Small intestine (tissue), 7 donors: Measurements from ENCODE around the gene TRAK1. TPM values are rescaled to one million over a fixed set of nuclear protein-coding genes. Genes with fewer than 3 reads are reported as not detected.
A peak's percentile ranks its signal among the peaks of the same experiment; 100 is the strongest.

Experiments used
- DNase-seq, 2 donors: peaks; one replicate each; pipeline versions ENCODE4 v3.0.0 to v3.0.0-alpha.2; 2013
- FAIRE-seq: peaks from 2 replicates; lab custom pipeline; 2012; peaks lifted over from hg19 to GRCh38; lab: Jason Lieb, UNC
- H3K27ac ChIP-seq, 3 donors: one replicate each; pipeline ENCODE4 v1.5.1; 2013; ENCODE audit warnings: low read length in 2 of 3, mild to moderate bottlenecking in 2 of 3, control low read depth in 1 of 3, inconsistent platforms in 1 of 3, low read depth in 1 of 3, moderate library complexity in 1 of 3
- H3K27me3 ChIP-seq, 3 donors: one replicate each; pipeline ENCODE4 v1.6.1; 2013; ENCODE audit warnings: low read length in 3 of 3, inconsistent platforms in 1 of 3; ENCODE audit not compliant: control insufficient read depth in 3 of 3, insufficient read depth in 3 of 3
- H3K36me3 ChIP-seq, 3 donors: one replicate each; pipeline ENCODE4 v1.6.1; 2013; ENCODE audit warnings: low read length in 3 of 3, inconsistent platforms in 1 of 3, low read depth in 1 of 3, mild to moderate bottlenecking in 1 of 3, moderate library complexity in 1 of 3; ENCODE audit not compliant: control insufficient read depth in 3 of 3, insufficient read depth in 2 of 3
- H3K4me1 ChIP-seq, 3 donors: one replicate each; pipeline ENCODE4 v1.6.1; 2013; ENCODE audit warnings: low read length in 2 of 3, inconsistent platforms in 1 of 3, low read depth in 1 of 3, mild to moderate bottlenecking in 1 of 3, moderate library complexity in 1 of 3; ENCODE audit not compliant: control insufficient read depth in 3 of 3, insufficient read depth in 2 of 3
- H3K4me3 ChIP-seq, 3 donors: one replicate each; pipeline ENCODE4 v1.5.1; 2013; ENCODE audit warnings: low read length in 3 of 3, control low read depth in 1 of 3, inconsistent platforms in 1 of 3, low read depth in 1 of 3, mild to moderate bottlenecking in 1 of 3, moderate library complexity in 1 of 3
- H3K9me3 ChIP-seq, 2 donors: one replicate each; pipeline ENCODE4 v1.6.1; 2013; ENCODE audit warnings: low read depth in 1 of 2, low read length in 1 of 2; ENCODE audit not compliant: control insufficient read depth in 2 of 2, insufficient read depth in 1 of 2
- WGBS, 3 donors: extraction: QIAGEN DNeasy Blood & Tissue Kit; methylation state at CpG; one replicate each; pipeline ENCODE4 v1.1.7; 2013; 5-methylcytosine and 5-hydroxymethylcytosine counted together
- polyA plus RNA-seq, 4 donors: library from polyadenylated mRNA; stranded (reverse) in 3 of 4; unstranded in 1 of 4; fragments of 200-250 nt in 3 of 4; fragments of 120-200 nt in 1 of 4; gene quantifications; one replicate each; pipeline versions ENCODE4 v1.2.1 to v1.2.3, GENCODE V29; 2013
- donor health status: healthy with polysubstance abuse.
- donor health status: control.
- donor health status: control.
- donor health status: Bipolar disorder and iron deficiency.
- donor health status: healthy.

TRAK1 gene
- polyA plus RNA-seq, 4 donors = 20.9 to 74.7 (median 39.8) TPM

DNA sequence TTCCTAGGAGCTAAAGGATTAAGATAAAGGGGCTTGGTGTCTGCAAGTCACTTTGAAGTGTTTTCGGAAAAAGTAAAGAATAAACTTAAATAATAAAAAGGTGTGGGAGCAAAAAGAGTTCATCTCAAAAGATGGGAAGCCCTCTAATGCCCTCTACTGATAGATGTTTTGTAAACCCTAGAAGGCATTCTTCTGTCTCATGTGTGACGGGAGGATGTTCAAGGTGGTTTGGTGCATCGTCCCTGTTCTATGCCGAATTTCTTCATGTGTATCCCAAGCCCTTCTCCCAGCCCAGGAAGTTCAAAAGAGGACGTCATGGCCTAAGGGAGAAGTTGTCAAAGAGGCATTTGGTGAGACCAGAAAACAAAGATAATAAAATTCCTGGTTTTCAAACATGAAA lies 137.6 kb downstream of the TRAK1 start:
- no peaks in the 10 kb centered on the region for H3K9me3 ChIP-seq

DNA sequence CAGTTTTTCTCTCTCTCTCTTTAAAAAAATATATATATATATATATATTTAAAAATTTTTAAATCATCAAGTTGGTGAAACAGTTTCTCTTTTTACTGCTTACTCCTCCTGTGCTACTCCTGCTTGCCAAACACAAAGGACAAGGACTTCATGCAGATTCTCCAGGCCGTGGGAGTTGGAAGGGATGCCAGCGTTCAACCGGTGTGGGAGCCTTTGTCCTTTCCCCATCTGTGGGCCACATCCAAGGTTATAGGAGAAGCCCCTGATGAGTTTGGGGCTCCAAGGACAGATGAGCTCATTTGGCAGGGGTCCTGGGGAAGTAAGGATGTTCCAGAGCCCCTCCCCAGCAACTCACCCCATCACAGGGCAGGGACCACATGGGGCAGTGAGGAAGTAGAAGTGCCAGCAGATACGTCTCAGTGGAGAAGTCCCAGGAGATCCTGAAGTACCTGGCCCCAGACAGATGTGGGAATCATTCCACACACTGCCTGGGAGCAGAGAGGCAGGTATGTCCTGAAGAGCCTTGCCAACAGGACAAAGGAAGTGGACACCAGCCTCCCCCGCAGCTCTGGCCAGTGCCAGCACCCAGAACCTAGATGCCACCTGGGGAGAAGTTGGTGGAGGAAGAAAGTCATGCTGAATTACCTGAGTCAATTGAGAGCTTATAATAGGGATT lies 138.2 kb downstream of the TRAK1 start:
- H3K27me3 ChIP-seq = no peaks in the 10 kb centered on the region
- DNase-seq (no peak), FAIRE-seq (no peak)
- WGBS, 3 donors = 59 to 71% (median 69%) methylated on average over 5 of the region's 5 CpGs
- H3K36me3 ChIP-seq = peaks cover 0 to 2% (median 2%) of the 10 kb centered on the region in 3 donors
- no peaks in the 10 kb centered on the region for H3K4me1 ChIP-seq
- no peaks in the 10 kb centered on the region for H3K9me3 ChIP-seq
- no peak overlapping the region for H3K4me3 ChIP-seq
- no peak overlapping the region for H3K27ac ChIP-seq

More for the DNA sequence above, 137.6 kb downstream of the TRAK1 start:
- H3K27ac ChIP-seq = no peak overlapping the region
- no peak for DNase-seq
- no peak overlapping the region for H3K4me3 ChIP-seq
- H3K4me1 ChIP-seq = no peaks in the 10 kb centered on the region
- WGBS, 3 donors = 41 to 55% (median 54%) methylated on average over 5 of the region's 5 CpGs
- no peak for FAIRE-seq
- H3K27me3 ChIP-seq = no peaks in the 10 kb centered on the region
- H3K36me3 ChIP-seq = peaks cover under 1 to 6% (median 2%) of the 10 kb centered on the region in 3 donors

DNA sequence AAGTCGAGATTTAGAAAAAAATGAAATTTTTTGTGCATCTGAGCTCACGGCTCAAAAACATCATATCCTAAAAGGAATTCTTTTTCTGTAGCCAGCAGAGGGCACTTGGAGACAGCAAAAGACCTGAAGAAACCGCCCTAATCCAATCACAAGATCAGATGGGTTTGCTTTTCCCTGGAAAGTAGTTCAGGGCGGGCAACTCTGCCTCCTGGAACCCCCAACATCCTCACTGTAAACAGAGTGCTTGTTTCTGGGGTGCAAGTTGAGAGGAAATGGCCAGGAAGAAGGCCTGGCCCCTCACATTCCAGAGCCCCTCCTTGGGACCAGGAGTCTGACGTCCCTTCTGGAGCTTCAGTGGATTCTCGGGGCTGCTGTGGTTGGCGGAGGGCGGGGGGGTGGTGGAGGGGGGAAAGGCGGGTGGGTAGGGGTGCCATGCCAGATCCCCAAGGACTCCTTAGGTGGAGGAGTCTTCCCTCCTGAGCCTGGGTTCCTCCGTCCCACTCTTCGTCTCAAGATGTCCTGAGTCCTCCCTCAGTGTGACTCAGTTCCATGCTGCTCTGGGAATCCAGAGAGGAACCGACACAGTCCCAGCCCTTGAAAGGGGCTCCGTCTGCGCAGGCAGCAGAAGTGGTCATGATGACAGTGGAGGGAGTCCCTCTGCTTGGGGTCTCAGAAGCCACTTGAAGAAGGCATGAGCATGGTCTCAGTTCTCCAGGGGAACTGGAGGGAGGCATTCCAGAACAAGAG lies 139.0 kb downstream of the TRAK1 start:
- DNase-seq (peak; percentile 51 to 53), FAIRE-seq (no peak)
- WGBS, 3 donors = 41 to 52% (median 52%) methylated on average over 12 to 14 of the region's 14 CpGs
- Histone ChIP-seq H3K36me3 (peaks cover 0 to under 1% (median 0%) of the 10 kb centered on the region in 3 donors), H3K4me1 (no peaks in the 10 kb centered on the region), H3K9me3 (no peaks in the 10 kb centered on the region), H3K27ac (no peak overlapping the region), H3K4me3 (no peak overlapping the region), H3K27me3 (no peaks in the 10 kb centered on the region)

DNA sequence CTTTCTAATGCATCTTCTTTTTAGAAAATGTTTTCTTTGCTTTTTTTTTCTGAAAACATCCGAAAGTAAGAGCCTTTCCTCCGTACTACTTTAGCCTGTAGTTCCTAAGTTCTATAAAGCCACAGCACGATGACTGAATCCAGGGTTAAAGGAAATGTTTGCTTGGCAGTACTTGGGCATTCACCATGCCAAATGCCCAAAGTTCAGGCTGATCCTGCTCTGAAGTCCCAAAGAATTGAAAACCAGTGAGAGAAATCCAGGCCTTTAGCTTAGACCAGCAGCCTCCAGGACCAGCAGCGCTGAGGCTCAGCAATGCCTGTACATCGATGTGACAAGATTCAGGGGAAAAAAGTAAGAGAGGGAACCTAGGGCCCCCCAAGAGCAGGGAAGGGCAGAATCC lies 139.7 kb downstream of the TRAK1 start:
- no peaks in the 10 kb centered on the region for H3K4me1 ChIP-seq
- H3K36me3 ChIP-seq = no peaks in the 10 kb centered on the region
- H3K4me3 ChIP-seq = no peak overlapping the region
- no peak overlapping the region for H3K27ac ChIP-seq
- 43 to 79% (median 55%) methylated on average over 5 of the region's 5 CpGs for WGBS, 3 donors
- no peaks in the 10 kb centered on the region for H3K9me3 ChIP-seq
- FAIRE-seq (no peak), DNase-seq (peak in 1 of 2 donors; percentile 44)
- H3K27me3 ChIP-seq = no peaks in the 10 kb centered on the region

DNA sequence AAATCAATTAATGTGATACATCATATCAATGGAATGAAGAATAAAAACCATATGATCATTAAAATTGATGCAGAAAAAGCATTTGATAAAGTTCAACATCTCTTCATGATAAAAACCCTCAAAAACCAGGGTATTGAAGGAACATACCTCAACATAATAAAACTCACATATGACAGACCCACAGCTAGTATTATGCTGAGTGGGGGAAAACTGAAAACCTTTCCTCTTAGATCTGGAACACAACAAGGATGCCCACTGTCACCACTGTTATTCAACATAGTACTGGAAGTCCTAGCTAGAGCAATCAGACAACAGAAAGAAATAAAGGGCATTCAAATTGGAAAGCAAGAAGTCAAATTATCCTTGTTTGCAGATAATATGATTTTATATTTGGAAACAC lies 144.4 kb downstream of the TRAK1 start:
- no peak overlapping the region for H3K4me3 ChIP-seq
- FAIRE-seq (no peak), DNase-seq (no peak)
- H3K9me3 ChIP-seq = peaks cover 0 to 7% of the 10 kb centered on the region in 2 donors
- H3K36me3 ChIP-seq = no peaks in the 10 kb centered on the region
- H3K27ac ChIP-seq = no peak overlapping the region
- H3K27me3 ChIP-seq = peaks cover 0 to 2% (median 0%) of the 10 kb centered on the region in 3 donors
- no peaks in the 10 kb centered on the region for H3K4me1 ChIP-seq

DNA sequence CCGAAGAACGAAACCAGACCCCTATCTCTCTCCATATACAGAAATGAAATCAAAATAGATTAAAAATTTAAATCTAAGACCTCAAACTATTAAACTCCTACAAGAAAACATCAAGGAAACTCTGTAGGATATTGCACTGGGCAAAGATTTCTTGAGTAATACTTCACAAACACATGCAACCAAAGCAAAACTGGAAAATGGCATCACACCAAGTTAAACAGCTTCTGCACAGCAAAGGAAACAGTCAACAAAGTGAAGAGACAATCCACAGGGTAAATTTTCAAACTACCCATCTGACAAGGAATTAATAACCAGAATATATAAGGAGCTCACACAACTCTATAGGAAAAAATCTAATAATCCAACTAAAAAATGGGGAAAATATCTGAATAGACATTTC lies 145.5 kb downstream of the TRAK1 start:
- 94 to 97% (median 94%) methylated on average over 2 of the region's 2 CpGs for WGBS, 3 donors
- no peak overlapping the region for H3K4me3 ChIP-seq
- H3K4me1 ChIP-seq = no peaks in the 10 kb centered on the region
- peaks cover 0 to 7% of the 10 kb centered on the region in 2 donors for H3K9me3 ChIP-seq
- no peaks in the 10 kb centered on the region for H3K36me3 ChIP-seq
- H3K27me3 ChIP-seq = peaks cover 0 to 2% (median 0%) of the 10 kb centered on the region in 3 donors
- no peak overlapping the region for H3K27ac ChIP-seq
- DNase-seq = no peak
- no peak for FAIRE-seq

DNA sequence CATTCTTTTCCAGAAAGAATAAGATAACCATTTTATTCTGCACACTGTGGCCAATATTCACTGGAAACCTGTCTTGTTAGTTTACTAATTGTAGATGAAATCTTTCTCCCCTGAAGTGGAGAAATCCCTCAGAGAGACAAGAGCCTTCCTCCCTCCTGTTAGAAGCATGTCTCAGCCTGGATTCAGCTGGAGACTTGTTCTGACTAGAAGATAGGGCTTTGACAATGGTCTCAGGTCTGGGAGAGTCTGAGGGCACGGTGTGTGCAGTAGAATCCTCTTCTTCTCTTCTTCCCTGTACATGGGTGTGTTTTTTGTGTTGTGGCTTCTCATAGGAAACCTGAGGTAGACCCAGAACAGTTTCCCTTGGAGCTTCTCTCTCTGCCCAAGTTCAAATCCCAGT lies 154.9 kb downstream of the TRAK1 start:
- no peak overlapping the region for H3K4me3 ChIP-seq
- no peaks in the 10 kb centered on the region for H3K4me1 ChIP-seq
- no peaks in the 10 kb centered on the region for H3K36me3 ChIP-seq
- WGBS, 3 donors = 49 to 75% (median 59%) methylated on average over 1 of the region's 1 CpG
- H3K27ac ChIP-seq = no peak overlapping the region
- no peaks in the 10 kb centered on the region for H3K9me3 ChIP-seq
- FAIRE-seq (no peak), DNase-seq (no peak)
- H3K27me3 ChIP-seq = peaks cover 0 to 4% (median 2%) of the 10 kb centered on the region in 3 donors

DNA sequence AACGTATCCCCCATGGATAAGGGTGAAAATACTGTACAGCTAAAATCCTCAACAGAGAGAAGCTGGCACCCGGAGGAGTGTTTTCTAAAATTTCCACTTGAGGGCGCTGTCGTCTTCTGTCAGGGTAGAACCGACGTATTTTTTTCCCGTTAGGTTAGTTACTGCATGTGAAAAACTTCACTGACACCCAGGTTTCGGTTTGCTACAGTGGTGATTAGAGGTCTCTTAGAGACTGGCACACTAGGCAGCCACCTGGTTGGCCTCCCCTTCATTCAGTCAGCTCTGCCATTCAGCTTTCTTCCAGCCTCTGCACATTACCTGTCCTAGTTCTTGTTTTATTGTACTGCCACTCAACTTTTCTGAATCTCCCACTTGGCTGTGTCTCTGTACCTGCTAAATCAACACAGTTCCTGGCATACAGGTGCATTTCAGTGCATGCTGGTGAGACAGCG lies 156.4 kb downstream of the TRAK1 start:
- peaks cover 0 to 6% (median 2%) of the 10 kb centered on the region in 3 donors for H3K27me3 ChIP-seq
- no peak overlapping the region for H3K27ac ChIP-seq
- FAIRE-seq = no peak
- 6 to 10% (median 6%) methylated on average over 9 of the region's 9 CpGs for WGBS, 3 donors
- DNase-seq = peak; percentile 70 to 76
- no peaks in the 10 kb centered on the region for H3K36me3 ChIP-seq
- no peaks in the 10 kb centered on the region for H3K4me1 ChIP-seq
- no peaks in the 10 kb centered on the region for H3K9me3 ChIP-seq
- H3K4me3 ChIP-seq = no peak overlapping the region
